ENCODE data around the gene HESX1. TPM values are rescaled to one million over a fixed set of nuclear protein-coding genes. Genes with fewer than 3 reads are reported as not detected.

The HESX1 gene
- total RNA-seq, 1 donor from 2014 or later = 2.0 TPM

GRCh38 chr3:57158813-57159738, 40.7 kb downstream of the HESX1 start:
- DNase-seq (ENCODE audit: extremely low spot score, unreplicated experiment) = no peak
- peaks cover 33% of the 10 kb centered on the region for H3K27me3 Mint-ChIP-seq (ENCODE audit: unreplicated experiment)
- TF ChIP-seq CTCF (IDR thresholded peaks at IDR 0.05) = no peak
- H3K27ac Mint-ChIP-seq (ENCODE audit: unreplicated experiment) = no peak overlapping the region
- H3K9me3 Mint-ChIP-seq (ENCODE audit: unreplicated experiment) = no peaks in the 10 kb centered on the region
- no peak overlapping the region for H3K4me3 Mint-ChIP-seq (ENCODE audit: unreplicated experiment)
- H3K36me3 Mint-ChIP-seq (ENCODE audit: unreplicated experiment) = no peaks in the 10 kb centered on the region
- peaks cover 26% of the 10 kb centered on the region for H3K4me1 Mint-ChIP-seq (ENCODE audit: unreplicated experiment)

DNA sequence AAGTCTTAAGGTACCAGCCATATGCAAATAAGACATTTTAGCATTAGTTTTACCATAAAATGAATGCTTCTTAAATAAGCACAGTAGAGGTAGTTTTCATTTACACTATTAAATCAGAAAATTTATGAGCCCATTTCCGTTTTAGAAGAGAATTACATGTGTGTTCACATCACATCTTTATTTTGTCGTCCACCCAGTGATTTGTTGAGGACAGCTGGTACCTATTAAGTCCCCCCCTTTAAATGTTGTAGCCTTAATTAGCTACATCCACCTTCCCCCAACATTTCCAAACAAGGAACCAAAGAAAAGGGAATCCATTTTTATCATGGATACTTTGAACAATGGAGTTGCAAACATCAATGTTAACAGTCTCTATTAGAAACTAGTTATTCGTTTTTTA, 41.5 kb downstream of the HESX1 start:
- Mint-ChIP-seq H3K4me3 (ENCODE audit: unreplicated experiment) (no peak overlapping the region), H3K9me3 (ENCODE audit: unreplicated experiment) (no peaks in the 10 kb centered on the region), H3K27me3 (ENCODE audit: unreplicated experiment) (peaks cover 29% of the 10 kb centered on the region), H3K27ac (ENCODE audit: unreplicated experiment) (no peak overlapping the region), H3K4me1 (ENCODE audit: unreplicated experiment) (peaks cover 26% of the 10 kb centered on the region), H3K36me3 (ENCODE audit: unreplicated experiment) (no peaks in the 10 kb centered on the region)
- no peak for DNase-seq (ENCODE audit: extremely low spot score, unreplicated experiment)
- no peak for TF ChIP-seq CTCF (IDR thresholded peaks at IDR 0.05)

- H3K9me3 Mint-ChIP-seq (ENCODE audit: unreplicated experiment) = no peaks in the 10 kb centered on the region
- TF ChIP-seq CTCF (IDR thresholded peaks at IDR 0.05) = no peak
- H3K4me1 Mint-ChIP-seq (ENCODE audit: unreplicated experiment) = peaks cover 29% of the 10 kb centered on the region
- no peaks in the 10 kb centered on the region for H3K36me3 Mint-ChIP-seq (ENCODE audit: unreplicated experiment)
- no peak for DNase-seq (ENCODE audit: extremely low spot score, unreplicated experiment)
- no peak overlapping the region for H3K4me3 Mint-ChIP-seq (ENCODE audit: unreplicated experiment)
- no peak overlapping the region for H3K27ac Mint-ChIP-seq (ENCODE audit: unreplicated experiment)
- H3K27me3 Mint-ChIP-seq (ENCODE audit: unreplicated experiment) = peaks cover 22% of the 10 kb centered on the region
Measured at GRCh38 chr3:57157545-57157944, 42.2 kb downstream of the HESX1 start.

DNA sequence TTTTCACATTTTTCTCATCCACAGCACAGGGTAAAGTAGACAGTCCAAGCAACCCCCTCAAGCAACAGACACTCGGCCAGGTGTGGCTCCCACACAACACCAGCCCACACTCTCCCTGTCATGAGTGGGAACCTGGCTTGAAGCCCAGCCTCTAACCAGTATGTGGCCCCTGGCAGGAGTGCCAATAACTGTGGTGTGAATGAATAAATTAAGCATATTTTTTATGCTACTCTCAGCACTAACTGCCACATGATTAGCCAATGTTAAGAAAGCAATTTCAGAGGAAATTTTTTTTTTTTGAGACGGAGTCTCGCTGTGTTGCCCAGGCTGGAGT, 44.5 kb downstream of the HESX1 start:
- no peaks in the 10 kb centered on the region for H3K9me3 Mint-ChIP-seq (ENCODE audit: unreplicated experiment)
- peaks cover 39% of the 10 kb centered on the region for H3K4me1 Mint-ChIP-seq (ENCODE audit: unreplicated experiment)
- no peak overlapping the region for H3K4me3 Mint-ChIP-seq (ENCODE audit: unreplicated experiment)
- no peak for DNase-seq (ENCODE audit: extremely low spot score, unreplicated experiment)
- no peak for TF ChIP-seq CTCF (IDR thresholded peaks at IDR 0.05)
- H3K27ac Mint-ChIP-seq (ENCODE audit: unreplicated experiment) = no peak overlapping the region
- no peaks in the 10 kb centered on the region for H3K36me3 Mint-ChIP-seq (ENCODE audit: unreplicated experiment)
- peaks cover 18% of the 10 kb centered on the region for H3K27me3 Mint-ChIP-seq (ENCODE audit: unreplicated experiment)

DNA sequence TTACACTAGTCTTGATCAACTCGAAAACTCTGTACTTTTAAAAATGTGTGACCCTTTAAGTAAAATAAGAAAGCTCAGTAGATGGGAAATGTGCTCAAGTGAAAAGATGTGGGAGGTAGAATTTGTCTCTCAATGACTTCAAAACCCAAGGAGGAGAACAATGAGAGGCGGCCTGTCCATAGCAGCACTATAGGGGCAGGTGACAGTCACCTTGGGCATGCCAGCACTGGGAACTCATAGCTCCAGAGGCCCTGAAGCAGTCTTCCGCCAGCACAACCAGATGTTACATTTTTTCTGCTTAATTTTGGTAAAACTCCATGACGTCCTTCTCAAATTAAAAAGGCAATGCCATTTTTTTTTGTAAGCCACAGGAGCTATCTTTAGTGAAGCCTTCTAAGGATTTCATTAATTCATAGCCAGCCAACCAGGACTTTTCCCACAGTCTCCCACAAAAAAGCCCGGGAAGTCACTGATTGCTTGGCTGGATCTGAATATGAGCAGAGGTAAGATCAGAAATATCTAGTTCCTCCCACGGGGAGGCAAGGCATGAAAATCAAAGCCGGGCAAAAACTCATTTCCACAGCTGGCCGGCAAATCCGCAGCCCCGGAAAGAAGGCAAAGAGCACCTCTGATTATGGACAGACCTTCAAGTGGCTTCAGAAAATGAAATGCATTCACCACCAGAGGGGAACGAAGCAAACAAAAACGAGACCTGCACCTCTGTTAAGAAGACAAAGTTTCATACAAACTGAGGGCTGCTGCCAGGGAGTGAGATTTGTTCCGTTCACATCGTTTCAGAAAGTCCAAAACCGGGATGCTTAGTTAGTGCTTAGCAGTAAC, 45.1 kb downstream of the HESX1 start:
- TF ChIP-seq CTCF (IDR thresholded peaks at IDR 0.05) = no peak
- H3K27me3 Mint-ChIP-seq (ENCODE audit: unreplicated experiment) = peaks cover 18% of the 10 kb centered on the region
- no peaks in the 10 kb centered on the region for H3K36me3 Mint-ChIP-seq (ENCODE audit: unreplicated experiment)
- H3K27ac Mint-ChIP-seq (ENCODE audit: unreplicated experiment) = no peak overlapping the region
- no peak overlapping the region for H3K4me3 Mint-ChIP-seq (ENCODE audit: unreplicated experiment)
- peaks cover 42% of the 10 kb centered on the region for H3K4me1 Mint-ChIP-seq (ENCODE audit: unreplicated experiment)
- no peaks in the 10 kb centered on the region for H3K9me3 Mint-ChIP-seq (ENCODE audit: unreplicated experiment)
- DNase-seq (ENCODE audit: extremely low spot score, unreplicated experiment) = no peak

Data from osteocyte (in vitro differentiated cells).